ENCODE data around the gene PITPNB. TPM values are rescaled to one million over a fixed set of nuclear protein-coding genes. Genes with fewer than 3 reads are reported as not detected.

Gene PITPNB
- total RNA-seq, 1 donor from 2014 or later = 148 TPM

- peaks cover 19% of the 10 kb centered on the region for H3K4me1 Mint-ChIP-seq
- H3K9me3 Mint-ChIP-seq = no peaks in the 10 kb centered on the region
- DNase-seq = peak; percentile 81
- intact Hi-C loops (cut with micrococcal nuclease) = loop anchor here (5.0 kb wide), 1 partner anchor 36 kb away; the partner anchor contains the start of gene PITPNB
- peaks cover 20% of the 10 kb centered on the region for H3K36me3 Mint-ChIP-seq (ENCODE audit: low read depth)
- H3K27ac Mint-ChIP-seq = peak overlapping the region; percentile 20
- no peak overlapping the region for H3K4me3 Mint-ChIP-seq
- H3K27me3 Mint-ChIP-seq = no peaks in the 10 kb centered on the region
Observed at GRCh38 chr22:27880778-27881394, 38.2 kb downstream of the PITPNB start.

GRCh38 chr22:27879923-27880322 lies 39.1 kb downstream of the PITPNB start:
- no peak overlapping the region for H3K4me3 Mint-ChIP-seq
- no peaks in the 10 kb centered on the region for H3K27me3 Mint-ChIP-seq
- no peaks in the 10 kb centered on the region for H3K9me3 Mint-ChIP-seq
- intact Hi-C loops (cut with micrococcal nuclease) = loop anchor here (5.0 kb wide), 1 partner anchor 37 kb away; the partner anchor contains the start of gene PITPNB
- H3K4me1 Mint-ChIP-seq = peaks cover 28% of the 10 kb centered on the region
- no peak overlapping the region for H3K27ac Mint-ChIP-seq
- DNase-seq = peak; percentile 63
- peaks cover 19% of the 10 kb centered on the region for H3K36me3 Mint-ChIP-seq (ENCODE audit: low read depth)

GRCh38 chr22:27878541-27878940 lies 40.5 kb downstream of the PITPNB start:
- Mint-ChIP-seq H3K27me3 (no peaks in the 10 kb centered on the region), H3K9me3 (no peaks in the 10 kb centered on the region), H3K4me3 (no peak overlapping the region), H3K4me1 (peaks cover 35% of the 10 kb centered on the region), H3K27ac (no peak overlapping the region), H3K36me3 (ENCODE audit: low read depth) (peaks cover 18% of the 10 kb centered on the region)
- DNase-seq = no peak
- intact Hi-C loops (cut with micrococcal nuclease) = no loop called here

DNA sequence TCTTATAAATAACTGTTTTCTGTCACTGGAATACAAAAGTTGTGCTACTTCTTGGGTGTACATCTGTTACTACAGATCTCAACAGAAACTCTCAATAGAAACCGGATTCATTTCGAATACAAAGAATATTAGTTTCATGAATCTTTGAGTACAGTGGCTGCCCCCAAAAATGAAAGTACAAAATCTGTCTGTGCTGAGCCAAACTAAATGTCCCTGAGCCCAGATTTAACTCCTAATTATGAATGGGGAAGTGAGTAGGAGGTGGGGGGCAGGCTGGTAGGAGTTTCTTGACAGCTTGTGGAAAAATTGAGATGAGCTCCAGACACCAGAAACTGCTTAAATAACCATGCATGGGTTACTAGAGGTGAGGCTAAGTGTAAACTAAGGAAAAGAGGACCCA lies 41.6 kb downstream of the PITPNB start:
- peaks cover 35% of the 10 kb centered on the region for H3K4me1 Mint-ChIP-seq
- peak overlapping the region; percentile 42 for H3K27ac Mint-ChIP-seq
- no peaks in the 10 kb centered on the region for H3K27me3 Mint-ChIP-seq

DNA sequence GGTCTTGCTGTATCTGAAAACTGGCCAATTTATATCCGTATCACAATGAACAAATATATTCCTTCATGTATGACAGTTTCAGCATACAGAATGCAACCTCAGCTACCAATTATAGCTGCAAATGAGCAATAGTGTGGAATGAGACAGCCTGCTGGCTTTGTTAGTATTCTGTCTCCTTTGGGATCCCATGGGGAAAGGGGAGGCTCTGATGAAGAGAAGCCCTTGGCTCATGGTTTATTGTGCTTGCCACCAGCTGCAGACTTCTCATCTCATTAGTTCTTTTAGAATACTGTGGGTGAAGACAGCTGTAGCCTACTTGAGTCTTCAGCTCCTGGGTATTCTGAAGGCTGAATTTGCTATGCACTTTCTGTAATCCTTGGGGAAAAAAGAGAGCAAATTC lies 42.4 kb downstream of the PITPNB start:
- no peaks in the 10 kb centered on the region for H3K9me3 Mint-ChIP-seq
- H3K36me3 Mint-ChIP-seq (ENCODE audit: low read depth) = peaks cover 29% of the 10 kb centered on the region
- peak; percentile 34 for DNase-seq
- intact Hi-C loops (cut with micrococcal nuclease) = no loop called here
- peaks cover 35% of the 10 kb centered on the region for H3K4me1 Mint-ChIP-seq
- no peak overlapping the region for H3K4me3 Mint-ChIP-seq
- H3K27ac Mint-ChIP-seq = no peak overlapping the region
- H3K27me3 Mint-ChIP-seq = no peaks in the 10 kb centered on the region

More for the DNA sequence above, 41.6 kb downstream of the PITPNB start:
- DNase-seq = peak; percentile 30
- intact Hi-C loops (cut with micrococcal nuclease) = no loop called here
- peaks cover 24% of the 10 kb centered on the region for H3K36me3 Mint-ChIP-seq (ENCODE audit: low read depth)
- peak overlapping the region; percentile 32 for H3K4me3 Mint-ChIP-seq
- no peaks in the 10 kb centered on the region for H3K9me3 Mint-ChIP-seq

DNA sequence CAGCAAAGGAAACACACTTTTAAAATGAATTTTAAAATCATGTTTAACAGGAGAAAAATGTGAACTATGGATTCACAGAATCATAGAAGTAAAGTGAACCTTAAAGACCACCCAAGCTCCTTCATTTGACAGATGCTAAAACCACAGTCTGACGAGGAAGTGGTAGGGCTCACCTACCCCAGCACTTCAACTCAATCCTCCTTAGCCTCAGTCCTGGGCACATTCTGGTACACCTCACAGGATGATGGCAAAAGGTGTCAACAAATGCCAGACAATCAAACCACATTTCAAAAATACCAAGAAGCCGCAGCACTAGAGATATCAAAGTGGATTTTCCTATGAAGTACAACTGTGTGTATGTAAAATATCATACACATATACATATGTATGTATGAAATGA lies 43.1 kb downstream of the PITPNB start:
- Mint-ChIP-seq H3K36me3 (ENCODE audit: low read depth) (peaks cover 34% of the 10 kb centered on the region), H3K27me3 (no peaks in the 10 kb centered on the region), H3K4me1 (peaks cover 35% of the 10 kb centered on the region), H3K4me3 (no peak overlapping the region), H3K9me3 (no peaks in the 10 kb centered on the region), H3K27ac (peak overlapping the region; percentile 43)
- intact Hi-C loops (cut with micrococcal nuclease) = no loop called here
- DNase-seq = peak; percentile 63

DNA sequence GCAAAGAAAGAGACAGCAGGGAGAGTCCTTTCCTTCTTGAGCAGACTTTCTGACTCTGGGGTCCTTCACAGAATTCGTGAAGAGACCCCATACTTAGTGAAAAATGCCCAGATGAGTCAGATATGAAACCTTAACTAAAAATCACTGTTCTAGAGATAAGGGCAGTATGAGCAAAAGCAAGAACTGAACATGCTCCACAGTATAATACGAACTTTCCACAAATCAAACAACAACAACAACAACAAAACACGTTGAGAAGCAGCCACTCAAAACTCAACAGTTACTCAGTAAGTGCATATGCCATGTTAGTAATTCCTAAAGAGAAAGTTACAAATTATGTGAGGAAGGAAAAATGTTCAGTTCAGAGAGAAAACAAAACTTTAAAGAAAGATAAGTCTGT lies 44.3 kb downstream of the PITPNB start:
- Mint-ChIP-seq H3K27ac (peak overlapping the region; percentile 43), H3K9me3 (no peaks in the 10 kb centered on the region), H3K27me3 (no peaks in the 10 kb centered on the region), H3K4me1 (peaks cover 33% of the 10 kb centered on the region), H3K36me3 (ENCODE audit: low read depth) (peaks cover 34% of the 10 kb centered on the region), H3K4me3 (no peak overlapping the region)
- peak; percentile 26 for DNase-seq
- intact Hi-C loops (cut with micrococcal nuclease) = no loop called here

DNA sequence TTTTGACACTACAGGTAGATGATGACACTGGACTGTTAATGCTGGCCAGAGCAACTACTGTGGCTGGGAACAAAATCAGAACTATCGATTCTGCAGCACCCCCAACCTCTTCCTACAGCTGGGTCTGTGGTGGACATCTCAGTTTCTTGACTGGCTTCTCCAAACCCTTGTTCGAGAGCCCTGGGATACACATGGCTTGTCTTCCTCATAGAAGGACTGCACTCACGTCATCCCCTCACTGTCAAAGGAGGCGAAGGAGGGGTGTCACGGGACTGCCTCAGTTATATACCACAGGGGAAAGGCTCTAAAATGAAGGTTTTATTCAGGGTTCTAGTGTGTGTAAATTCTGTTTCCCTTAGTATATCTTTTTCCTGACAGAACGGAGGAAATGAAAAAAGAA lies 44.9 kb downstream of the PITPNB start:
- intact Hi-C loops (cut with micrococcal nuclease) = no loop called here
- H3K4me3 Mint-ChIP-seq = no peak overlapping the region
- no peaks in the 10 kb centered on the region for H3K27me3 Mint-ChIP-seq
- DNase-seq = peak; percentile 34
- peaks cover 34% of the 10 kb centered on the region for H3K36me3 Mint-ChIP-seq (ENCODE audit: low read depth)
- H3K9me3 Mint-ChIP-seq = no peaks in the 10 kb centered on the region
- no peak overlapping the region for H3K27ac Mint-ChIP-seq
- H3K4me1 Mint-ChIP-seq = peaks cover 36% of the 10 kb centered on the region

DNA sequence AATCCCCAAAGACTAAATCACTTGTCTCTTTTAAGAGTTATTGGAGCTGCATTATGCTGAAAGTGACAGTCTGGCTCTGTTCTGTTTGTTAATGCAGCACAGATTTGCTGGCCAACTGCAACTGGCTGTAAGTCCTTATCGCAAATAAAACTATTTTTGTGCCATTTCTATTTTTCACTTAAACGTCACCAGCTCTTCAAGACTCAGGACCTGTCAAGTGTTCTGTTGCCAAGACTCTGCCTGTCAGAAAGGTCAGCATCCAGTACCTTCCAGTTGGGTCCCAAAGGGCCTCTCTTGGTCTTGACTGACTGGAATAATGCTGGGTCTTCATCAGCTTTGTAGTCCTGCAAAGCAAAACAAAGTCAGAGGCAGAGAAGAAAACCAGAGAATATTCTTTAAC lies 45.6 kb downstream of the PITPNB start:
- Mint-ChIP-seq H3K27me3 (no peaks in the 10 kb centered on the region), H3K4me3 (no peak overlapping the region), H3K36me3 (ENCODE audit: low read depth) (peaks cover 34% of the 10 kb centered on the region), H3K9me3 (no peaks in the 10 kb centered on the region), H3K4me1 (peaks cover 38% of the 10 kb centered on the region), H3K27ac (no peak overlapping the region)
- peak; percentile 47 for DNase-seq
- intact Hi-C loops (cut with micrococcal nuclease) = no loop called here

- H3K4me1 Mint-ChIP-seq = peaks cover 38% of the 10 kb centered on the region
- DNase-seq = peak; percentile 29
- no peak overlapping the region for H3K27ac Mint-ChIP-seq
- intact Hi-C loops (cut with micrococcal nuclease) = no loop called here
- H3K27me3 Mint-ChIP-seq = no peaks in the 10 kb centered on the region
- H3K36me3 Mint-ChIP-seq (ENCODE audit: low read depth) = peaks cover 38% of the 10 kb centered on the region
- no peaks in the 10 kb centered on the region for H3K9me3 Mint-ChIP-seq
- no peak overlapping the region for H3K4me3 Mint-ChIP-seq
Observed at GRCh38 chr22:27872488-27872887, 46.6 kb downstream of the PITPNB start.

- Mint-ChIP-seq H3K4me1 (peaks cover 47% of the 10 kb centered on the region), H3K9me3 (no peaks in the 10 kb centered on the region), H3K27ac (no peak overlapping the region), H3K27me3 (no peaks in the 10 kb centered on the region), H3K36me3 (ENCODE audit: low read depth) (peaks cover 39% of the 10 kb centered on the region), H3K4me3 (no peak overlapping the region)
- DNase-seq = no peak
- intact Hi-C loops (cut with micrococcal nuclease) = no loop called here
Observed at GRCh38 chr22:27871306-27872014, 47.6 kb downstream of the PITPNB start.

- Mint-ChIP-seq H3K27ac (no peak overlapping the region), H3K36me3 (ENCODE audit: low read depth) (peaks cover 42% of the 10 kb centered on the region), H3K4me3 (no peak overlapping the region), H3K4me1 (peaks cover 47% of the 10 kb centered on the region), H3K9me3 (no peaks in the 10 kb centered on the region), H3K27me3 (no peaks in the 10 kb centered on the region)
- no peak for DNase-seq
- intact Hi-C loops (cut with micrococcal nuclease) = no loop called here
Observed at GRCh38 chr22:27870234-27871191, 48.5 kb downstream of the PITPNB start.

- peaks cover 37% of the 10 kb centered on the region for H3K4me1 Mint-ChIP-seq
- no peak for DNase-seq
- no peaks in the 10 kb centered on the region for H3K9me3 Mint-ChIP-seq
- no peaks in the 10 kb centered on the region for H3K27me3 Mint-ChIP-seq
- intact Hi-C loops (cut with micrococcal nuclease) = loop anchor here (5.0 kb wide), 1 partner anchor 48 kb away; the partner anchor contains the start of gene PITPNB
- H3K4me3 Mint-ChIP-seq = no peak overlapping the region
- H3K27ac Mint-ChIP-seq = peak overlapping the region; percentile 19
- H3K36me3 Mint-ChIP-seq (ENCODE audit: low read depth) = peaks cover 41% of the 10 kb centered on the region
Observed at GRCh38 chr22:27868732-27869282, 50.2 kb downstream of the PITPNB start.

All from activated CD4-positive, alpha-beta T cell treated with anti-CD3 and anti-CD28 coated beads, Interleukin-2, amount 10 ng/mL, durations not matched to agents 24 days and 14 days (primary cell).